Muscle of arm (tissue), 12 donors: ENCODE results near the gene IMMT. TPM values are rescaled to one million over a fixed set of nuclear protein-coding genes. Genes with fewer than 3 reads are reported as not detected.

Experiments
- DNase-seq: peaks from one replicate; pipeline ENCODE4 v3.0.0-alpha.2; 2013
- polyA plus RNA-seq, 12 donors: library from polyadenylated mRNA; unstranded; fragments of 120-200 nt; gene quantifications; one replicate each; pipeline ENCODE4 v1.2.1, GENCODE V29; 2013; ENCODE audit not compliant: insufficient read length in 12 of 12

Gene IMMT
- polyA plus RNA-seq, 12 donors, result 41.8 to 83.3 (median 72.6) TPM; not detected in 1

DNA sequence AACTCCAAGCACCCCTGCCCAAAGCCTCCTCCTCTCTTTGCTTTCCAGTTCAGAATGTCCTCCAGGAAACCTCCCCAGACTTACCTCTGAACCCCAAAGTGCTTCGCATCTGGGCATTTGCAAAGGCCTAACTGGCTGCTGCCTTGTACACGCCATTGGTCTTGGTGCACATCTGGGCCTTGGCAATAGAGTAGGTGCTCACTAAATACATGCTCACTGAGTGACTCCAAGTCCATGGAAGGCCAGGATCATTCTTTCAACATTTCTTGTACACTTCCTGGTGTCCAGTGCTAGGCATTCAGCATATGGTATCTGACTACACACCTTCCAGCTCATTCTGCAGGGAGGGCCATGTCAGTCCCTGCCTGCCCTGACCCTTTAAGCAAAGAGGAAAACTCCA lies 32.4 kb upstream of the IMMT start:
- no peak for DNase-seq

- no peak for DNase-seq
These were observed 31.6 kb upstream of the IMMT start for GRCh38 chr2:86226636-86227520.

- no peak for DNase-seq
These were observed 30.8 kb upstream of the IMMT start for GRCh38 chr2:86226070-86226469.

- no peak for DNase-seq
These were observed 30.3 kb upstream of the IMMT start for GRCh38 chr2:86225581-86225980.

- no peak for DNase-seq
These were observed 29.5 kb upstream of the IMMT start for GRCh38 chr2:86224645-86225355.

GRCh38 chr2:86223927-86224560 lies 28.8 kb upstream of the IMMT start:
- DNase-seq, result no peak

DNA sequence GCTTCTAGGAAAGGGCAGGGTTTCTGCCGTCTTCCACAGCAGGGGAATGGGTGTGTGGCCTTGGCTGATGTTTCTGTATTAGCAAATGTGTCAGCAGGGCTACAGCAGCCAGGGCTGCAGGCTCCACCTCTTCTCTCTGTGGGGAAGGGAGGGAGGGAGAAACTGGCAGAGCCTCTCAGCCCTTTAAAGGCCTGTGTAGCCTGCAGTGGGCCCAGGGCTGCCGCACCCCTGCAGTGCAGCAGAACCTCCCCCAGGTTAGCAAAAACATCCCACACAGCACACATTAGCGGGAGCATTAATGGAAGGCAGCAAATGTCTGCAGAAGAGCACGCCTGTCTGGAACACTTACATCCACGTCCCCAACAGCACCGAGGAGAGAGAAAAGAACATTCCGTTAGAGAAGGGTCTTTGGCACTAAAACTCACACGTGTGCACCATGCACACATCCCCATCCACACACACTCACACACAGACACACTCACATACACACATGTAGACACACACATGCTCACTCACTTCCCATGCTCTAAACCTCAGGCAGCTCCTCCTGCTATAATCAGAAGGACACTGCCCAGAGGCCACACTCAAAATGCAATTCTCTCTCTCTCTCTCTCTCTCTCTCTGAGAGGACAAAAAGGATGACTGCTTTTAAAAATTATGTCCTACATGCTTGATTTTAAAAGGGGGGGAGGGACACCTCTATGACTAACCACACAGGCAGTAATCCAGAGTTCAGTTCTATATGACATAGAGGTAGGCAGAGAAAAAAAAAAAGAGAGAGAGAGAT lies 28.1 kb upstream of the IMMT start:
- peak; percentile 74 for DNase-seq

GRCh38 chr2:86221066-86221684 lies 25.9 kb upstream of the IMMT start:
- DNase-seq, result peak; percentile 48

GRCh38 chr2:86219896-86220295 lies 24.6 kb upstream of the IMMT start:
- no peak for DNase-seq

DNA sequence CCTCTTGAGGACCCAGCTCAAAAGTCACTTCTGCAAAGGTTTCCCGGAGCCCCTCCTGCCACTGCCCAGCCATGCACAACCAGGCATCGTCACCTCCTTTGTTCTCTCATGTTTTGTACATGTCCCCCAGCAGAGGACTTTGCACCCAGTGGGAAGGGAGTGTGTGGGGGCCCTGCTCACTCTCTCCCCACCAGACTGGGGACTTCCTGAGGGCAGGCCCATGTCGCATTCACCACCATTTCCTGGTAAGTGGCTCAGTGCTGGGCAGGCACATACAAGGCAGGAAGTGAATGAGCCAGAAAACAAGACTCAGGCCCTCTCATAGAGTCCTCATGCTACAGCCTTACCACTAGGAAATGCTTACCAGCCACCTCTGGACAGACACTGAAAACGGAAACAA lies 22.9 kb upstream of the IMMT start:
- DNase-seq, result no peak

GRCh38 chr2:86216575-86217555 lies 21.6 kb upstream of the IMMT start:
- DNase-seq, result no peak

DNA sequence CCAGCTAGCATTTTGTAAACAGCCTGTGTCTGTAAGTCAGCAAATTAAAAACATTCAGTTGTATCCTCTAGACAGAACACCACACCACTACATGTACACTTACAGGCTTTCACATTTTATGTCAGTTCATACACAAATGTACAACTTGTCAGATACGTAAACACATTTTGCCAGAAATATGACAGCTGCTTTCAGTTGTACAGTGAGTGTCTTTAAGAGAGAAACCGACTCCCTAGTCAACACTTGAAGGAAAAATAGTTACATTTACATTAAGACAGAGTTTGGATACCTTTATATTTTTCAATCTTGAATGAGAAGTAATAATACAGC lies 19.2 kb upstream of the IMMT start:
- DNase-seq, result no peak

DNA sequence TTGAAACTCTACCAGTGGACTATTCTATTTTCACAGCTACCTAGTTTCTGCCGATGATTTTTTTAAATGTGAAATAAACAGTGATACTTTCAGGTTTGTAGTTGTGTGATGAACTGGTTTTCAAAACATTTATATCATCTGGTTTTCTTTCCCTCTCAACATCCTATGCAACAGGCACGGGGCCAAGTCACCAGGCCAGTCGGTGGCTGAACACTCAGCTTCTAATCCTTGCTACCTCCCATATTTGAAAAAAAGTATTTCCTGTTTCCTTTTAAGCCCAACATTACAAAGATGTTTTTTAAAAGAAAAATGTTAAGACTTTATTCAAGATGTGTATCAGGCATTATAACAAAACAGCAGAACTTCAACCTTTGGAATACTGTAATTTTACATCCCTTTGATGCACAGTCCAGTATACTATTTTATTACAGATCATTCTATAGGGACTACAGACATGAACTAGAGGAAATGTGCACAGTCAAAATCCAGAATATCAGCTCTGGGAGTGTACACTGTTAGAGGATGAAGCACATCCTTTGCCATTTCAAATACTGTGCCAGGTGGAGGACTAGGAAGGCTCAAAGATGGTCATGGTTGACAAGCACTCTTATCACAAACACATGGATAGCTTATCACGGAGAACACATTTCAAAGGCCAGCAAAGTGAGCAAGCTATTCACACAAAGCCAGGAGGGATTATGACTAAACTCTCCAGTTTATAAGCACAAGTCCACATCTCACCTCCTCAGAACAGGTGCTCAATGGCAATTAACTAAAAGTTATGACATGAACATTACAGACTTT lies 18.6 kb upstream of the IMMT start:
- DNase-seq, result no peak

DNA sequence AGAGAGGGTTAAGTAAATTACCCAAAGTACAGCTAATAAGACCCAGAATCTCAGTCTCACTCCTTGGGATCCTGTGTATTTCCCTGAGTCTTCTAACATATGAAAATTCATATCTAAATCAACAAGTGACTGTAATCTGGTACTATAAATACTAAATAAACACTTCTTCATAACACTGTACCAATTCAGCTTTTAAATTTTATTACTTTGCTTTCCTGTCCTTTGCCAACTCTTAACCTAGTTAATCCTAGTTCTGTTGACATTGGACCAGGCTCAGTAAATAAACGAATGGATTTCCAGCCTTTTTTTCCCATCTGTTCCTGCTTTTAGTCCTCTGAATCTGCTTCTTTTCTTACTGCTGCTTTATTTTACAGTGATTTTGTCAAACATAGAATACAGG lies 17.8 kb upstream of the IMMT start:
- DNase-seq, result no peak

GRCh38 chr2:86211796-86212188 lies 16.5 kb upstream of the IMMT start:
- no peak for DNase-seq

DNA sequence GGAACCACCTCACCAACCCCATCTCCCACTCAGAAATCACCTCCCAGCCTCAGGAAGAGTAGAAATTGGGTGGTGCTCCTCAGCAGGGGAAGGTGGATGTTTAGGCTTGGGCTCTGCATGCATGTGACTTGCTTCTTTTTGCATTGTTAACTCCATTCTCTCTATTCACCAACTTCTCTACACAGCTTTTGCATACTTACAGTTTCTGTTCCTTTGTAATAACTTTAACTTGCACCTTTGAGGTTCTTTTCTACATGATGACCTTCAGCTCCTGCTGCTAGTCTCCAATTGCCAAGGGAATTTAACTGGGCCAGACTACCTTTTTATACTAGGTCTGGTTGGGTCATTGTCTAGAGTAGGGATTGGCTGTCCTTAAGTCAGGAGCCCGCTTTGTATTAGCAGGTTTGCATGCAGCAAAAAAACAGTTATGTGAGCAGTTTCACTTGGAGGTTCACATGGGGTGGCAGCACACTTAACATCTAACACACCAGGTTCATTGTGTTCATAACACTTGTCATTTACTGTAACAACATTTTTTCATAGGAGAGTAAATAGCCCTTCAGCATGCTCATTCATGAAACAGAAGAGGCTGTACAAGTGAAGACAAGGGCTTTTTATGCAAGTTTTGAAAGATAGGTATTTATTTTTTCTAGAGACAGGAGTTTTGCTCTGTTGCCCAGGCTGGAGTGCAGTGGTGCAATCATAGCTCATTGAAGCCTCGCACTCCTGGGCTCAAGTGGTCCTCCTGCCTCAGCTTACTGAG lies 16.0 kb upstream of the IMMT start:
- DNase-seq, result no peak

- no peak for DNase-seq
These were observed 9.2 kb upstream of the IMMT start for GRCh38 chr2:86204458-86204857.

DNA sequence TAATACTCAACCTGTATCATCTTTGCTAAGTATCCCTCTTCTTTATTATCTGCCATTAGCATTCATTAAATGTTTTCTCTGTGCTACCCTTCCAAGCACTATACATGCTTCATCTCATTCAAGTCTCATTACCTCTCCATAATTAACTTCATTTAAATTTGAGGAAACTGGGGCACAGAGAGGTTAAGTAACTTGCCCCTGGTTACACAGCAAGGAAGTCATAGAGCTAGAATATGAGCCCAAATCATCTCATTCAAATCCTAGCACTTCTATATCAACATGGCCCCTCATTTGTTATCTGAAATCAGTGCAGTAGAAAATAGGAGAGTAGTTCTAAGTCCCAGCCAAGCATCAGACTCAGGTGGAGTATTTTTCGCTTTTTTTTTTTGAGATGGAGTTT lies 8.4 kb upstream of the IMMT start:
- no peak for DNase-seq

DNA sequence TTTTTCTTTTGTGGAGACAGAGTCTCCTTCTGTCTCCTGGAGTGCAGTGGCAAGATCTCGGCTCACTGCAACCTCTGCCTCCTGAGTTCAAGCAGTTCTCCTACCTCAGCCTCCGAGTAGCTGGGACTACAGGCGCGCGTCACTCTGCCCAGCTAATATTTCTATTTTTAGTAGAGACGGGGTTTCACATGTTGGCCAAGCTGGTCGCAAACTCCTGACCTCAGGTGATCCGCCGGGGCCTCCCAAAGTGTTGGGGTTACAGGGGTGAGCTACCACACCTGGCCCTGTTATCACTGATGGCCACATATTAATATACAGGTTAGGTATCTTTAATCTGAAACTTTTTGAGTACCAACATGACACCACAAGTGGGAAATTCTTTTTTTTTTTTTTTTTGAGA lies 7.4 kb upstream of the IMMT start:
- no peak for DNase-seq
